ENCODE data around the gene FIS1. TPM values are rescaled to one million over a fixed set of nuclear protein-coding genes. Genes with fewer than 3 reads are reported as not detected.

FIS1 gene
- total RNA-seq, 1 experiment from 2014 or later = 114 TPM

DNA sequence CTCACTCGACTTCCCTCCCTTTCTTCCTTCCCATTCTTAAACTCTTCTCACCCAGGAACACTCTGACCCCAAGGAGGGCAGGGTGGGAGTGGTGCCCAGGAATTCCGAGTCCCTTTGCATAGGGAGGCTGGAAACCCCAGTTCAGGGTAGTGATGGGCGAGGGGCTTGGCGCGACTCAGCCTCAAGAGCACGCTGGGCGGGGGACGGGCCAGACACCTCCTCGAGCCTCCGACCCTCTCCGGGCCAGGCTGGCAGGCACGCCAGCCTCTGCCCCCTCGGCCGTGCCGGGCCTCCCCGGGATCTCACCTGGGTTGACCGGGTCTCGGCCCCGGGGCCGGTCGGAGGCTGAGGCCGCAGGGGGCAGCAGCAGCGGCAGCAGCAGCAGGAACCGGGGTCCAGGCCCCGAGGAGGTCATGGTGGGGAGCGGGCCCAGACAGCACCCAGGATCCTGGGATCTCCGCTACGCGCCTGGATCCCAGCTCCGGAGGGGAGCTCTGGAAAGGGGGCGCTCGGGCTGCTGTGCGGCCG is 28.0 kb downstream of the FIS1 start:
- peaks cover 43% of the 10 kb centered on the region for H3K79me2 ChIP-seq (ENCODE audit: insufficient read depth, low read length)
- H3K9ac ChIP-seq (ENCODE audit: low read length) = peak overlapping the region; percentile 85
- no peak overlapping the region for H2AFZ ChIP-seq (ENCODE audit: low read depth, low read length, poor library complexity, severe bottlenecking)

More for the DNA sequence above, 28.0 kb downstream of the FIS1 start:
- Histone ChIP-seq H3K9me2 (ENCODE audit: insufficient read depth) (no peaks in the 10 kb centered on the region), H3K27ac (ENCODE audit: low read depth, low read length) (peak overlapping the region; percentile 91), H3K36me3 (ENCODE audit: control insufficient read depth in 1 of 2, insufficient read depth in 2 of 2, low read length in 2 of 2) (peaks cover 0 to 9% of the 10 kb centered on the region in 2 experiments; a peak in 3 of 4 replicates), H3K4me1 (ENCODE audit: control insufficient read depth in 1 of 2, insufficient read depth in 2 of 2, low read length in 2 of 2) (peaks cover 0 to 21% of the 10 kb centered on the region in 2 experiments; a peak in 2 of 4 replicates), H3K4me2 (ENCODE audit: low read length) (peak overlapping the region; percentile 97), H4K20me1 (ENCODE audit: insufficient read depth) (no peaks in the 10 kb centered on the region), H3K4me3 (replicated peaks in 1 of 2; ENCODE audit: low read depth in 1 of 2, low read length in 2 of 2) (peak overlapping the region; percentile 93 to 97), H3K27me3 (ENCODE audit: insufficient read depth, low read length) (no peaks in the 10 kb centered on the region), H3K9me3 (ENCODE audit: control insufficient read depth in 1 of 2, insufficient read depth in 1 of 2, low read depth in 1 of 2, low read length in 2 of 2) (no peaks in the 10 kb centered on the region)
- ChIA-PET POLR2A (interaction anchor here (0.5 to 1.8 kb wide), 8 partner anchors 28 to 327 kb away, joined by 3 to 11 read pairs (median 4); partner anchors contain the start of genes FIS1 and UFSP1), CTCF (interaction anchor here (1.2 to 2.3 kb wide), 6 partner anchors 24 to 74 kb away, joined by 3 to 21 read pairs (median 13); partner anchors contain the start of gene FIS1), RAD21 (ENCODE audit: low non-redundant PET in 1 of 2, low total read pairs in 2 of 2, uncharacterized antibody in 2 of 2, unreplicated experiment in 2 of 2) (interaction anchor here (0.5 to 1.5 kb wide), 5 partner anchors 16 to 117 kb away, joined by 3 to 10 read pairs (median 4); no protein-coding TSS in a partner anchor)
- intact Hi-C loops (cut with micrococcal nuclease) = no loop called here
- no peak for TF ChIP-seq JUND (IDR thresholded peaks at IDR 0.05)
- TF ChIP-seq POLR2A (IDR thresholded peaks at IDR 0.05; ENCODE audit: borderline replicate concordance, extremely low read depth, insufficient read depth, insufficient read length) = no peak
- TF ChIP-seq YY1 (IDR thresholded peaks at IDR 0.05; ENCODE audit: extremely low read depth, insufficient replicate concordance, low read depth, low read length) = no peak
- TF ChIP-seq ZNF274 (IDR thresholded peaks at IDR 0.05; ENCODE audit: low read depth, low read length) = no peak
- TF ChIP-seq EZH2phosphoT487 (IDR thresholded peaks at IDR 0.05; ENCODE audit: borderline replicate concordance) = no peak
- TF ChIP-seq CEBPB (IDR thresholded peaks at IDR 0.05; ENCODE audit: low read depth) = no peak
- no peak for TF ChIP-seq EGR1 (IDR thresholded peaks at IDR 0.05; ENCODE audit: low read depth)
- no peak for TF ChIP-seq TCF7L2 (IDR thresholded peaks at IDR 0.05; ENCODE audit: borderline replicate concordance, extremely low read depth, insufficient read depth, insufficient read length)
- TF ChIP-seq, protein P1, sequence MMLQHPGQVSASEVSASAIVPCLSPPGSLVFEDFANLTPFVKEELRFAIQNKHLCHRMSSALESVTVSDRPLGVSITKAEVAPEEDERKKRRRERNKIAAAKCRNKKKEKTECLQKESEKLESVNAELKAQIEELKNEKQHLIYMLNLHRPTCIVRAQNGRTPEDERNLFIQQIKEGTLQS (IDR thresholded peaks at IDR 0.05) = no peak
- no peak for TF ChIP-seq SP1 (IDR thresholded peaks at IDR 0.05; ENCODE audit: low read depth)
- TF ChIP-seq, protein P2, sequence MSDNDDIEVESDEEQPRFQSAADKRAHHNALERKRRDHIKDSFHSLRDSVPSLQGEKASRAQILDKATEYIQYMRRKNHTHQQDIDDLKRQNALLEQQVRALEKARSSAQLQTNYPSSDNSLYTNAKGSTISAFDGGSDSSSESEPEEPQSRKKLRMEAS (IDR thresholded peaks at IDR 0.05) = no peak
- no peak for TF ChIP-seq POLR2AphosphoS5 (IDR thresholded peaks at IDR 0.05; ENCODE audit: low read depth, low read length)
- TF ChIP-seq ZFX (IDR thresholded peaks at IDR 0.05) = peak; percentile 75; the same call in 1 of the 2 replicates
- no peak for TF ChIP-seq EZH2 (IDR thresholded peaks at IDR 0.05)
- TF ChIP-seq, protein P3, sequence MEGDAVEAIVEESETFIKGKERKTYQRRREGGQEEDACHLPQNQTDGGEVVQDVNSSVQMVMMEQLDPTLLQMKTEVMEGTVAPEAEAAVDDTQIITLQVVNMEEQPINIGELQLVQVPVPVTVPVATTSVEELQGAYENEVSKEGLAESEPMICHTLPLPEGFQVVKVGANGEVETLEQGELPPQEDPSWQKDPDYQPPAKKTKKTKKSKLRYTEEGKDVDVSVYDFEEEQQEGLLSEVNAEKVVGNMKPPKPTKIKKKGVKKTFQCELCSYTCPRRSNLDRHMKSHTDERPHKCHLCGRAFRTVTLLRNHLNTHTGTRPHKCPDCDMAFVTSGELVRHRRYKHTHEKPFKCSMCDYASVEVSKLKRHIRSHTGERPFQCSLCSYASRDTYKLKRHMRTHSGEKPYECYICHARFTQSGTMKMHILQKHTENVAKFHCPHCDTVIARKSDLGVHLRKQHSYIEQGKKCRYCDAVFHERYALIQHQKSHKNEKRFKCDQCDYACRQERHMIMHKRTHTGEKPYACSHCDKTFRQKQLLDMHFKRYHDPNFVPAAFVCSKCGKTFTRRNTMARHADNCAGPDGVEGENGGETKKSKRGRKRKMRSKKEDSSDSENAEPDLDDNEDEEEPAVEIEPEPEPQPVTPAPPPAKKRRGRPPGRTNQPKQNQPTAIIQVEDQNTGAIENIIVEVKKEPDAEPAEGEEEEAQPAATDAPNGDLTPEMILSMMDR (IDR thresholded peaks at IDR 0.05 in 2 of 3, conservative IDR thresholded peaks at IDR 0.05 in 1 of 3; ENCODE audit: borderline replicate concordance in 1 of 3, insufficient read depth in 1 of 3, low read depth in 2 of 3, low read length in 2 of 3) = 0 out of 6 replicates have a peak, but pooled peaks of 1 of the 3 experiments have one; percentile 2
- TF ChIP-seq FOSL1 (IDR thresholded peaks at IDR 0.05; ENCODE audit: low read depth) = no peak
- DNase-seq (ENCODE audit: low read depth, low spot score) = no peak
- BruUV-seq (replicated peaks) = no TSS peak
- no peak; the same call in 1 of the 2 replicates for ATAC-seq
